HG02759 (cell line): ENCODE data around the gene CTSH.
A peak's percentile ranks its signal among the peaks of the same experiment; 100 is the strongest.
"Not testable (repeated sequence)": the region's sequence is repeated elsewhere in the genome, so short reads cannot be mapped to it uniquely, and the experiment has no call there.

ENCODE experiments used
- ATAC-seq: cut with Tn5 transposase; IDR thresholded peaks from one replicate; pipeline ENCODE4 v1.9.1; 2021; ENCODE audit warnings: mild to moderate bottlenecking, moderate library complexity; ENCODE audit not compliant: unreplicated experiment

Gene CTSH

GRCh38 chr15:78898540-78898939, 46.3 kb downstream of the CTSH start:
- ATAC-seq, result no peak

DNA sequence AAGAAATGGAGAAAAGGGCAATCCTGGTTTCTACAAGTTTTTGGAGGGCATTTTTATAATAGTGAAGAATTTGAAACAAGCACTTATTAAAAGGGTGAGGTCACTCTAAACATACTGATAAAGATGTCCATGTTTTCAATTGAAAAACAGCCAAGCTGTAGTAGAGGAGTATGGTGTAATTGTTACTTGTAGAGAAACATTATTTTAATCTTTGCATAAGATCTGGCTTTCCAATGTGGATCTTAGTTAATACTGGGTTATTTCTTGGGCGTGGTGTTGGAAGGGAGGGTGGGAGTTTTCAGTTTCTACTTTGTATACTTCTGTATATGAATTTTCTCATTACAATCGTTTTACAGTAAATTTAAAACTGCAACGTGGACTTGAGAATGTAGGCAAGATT, 49.4 kb downstream of the CTSH start:
- ATAC-seq, result no peak

DNA sequence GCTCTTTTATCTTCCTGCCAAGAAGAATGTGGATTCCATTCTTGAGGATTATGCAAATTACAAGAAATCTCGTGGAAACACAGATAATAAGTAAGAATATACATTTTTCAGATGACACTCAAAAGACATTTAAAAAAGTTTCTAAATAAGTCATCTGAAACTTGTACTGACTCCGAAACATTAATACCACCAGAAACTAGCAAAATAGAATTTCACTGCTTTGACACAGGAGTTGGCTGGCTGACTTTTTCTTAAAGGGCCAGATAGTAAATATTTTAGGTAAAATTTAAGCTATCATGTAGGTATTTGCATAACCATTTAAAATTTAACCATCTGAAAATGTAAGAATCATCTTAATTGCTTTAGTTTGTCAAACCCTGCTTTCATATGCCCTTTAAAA, 51.3 kb downstream of the CTSH start:
- no peak for ATAC-seq

GRCh38 chr15:78889000-78889399, 55.8 kb downstream of the CTSH start:
- ATAC-seq, result no peak

DNA sequence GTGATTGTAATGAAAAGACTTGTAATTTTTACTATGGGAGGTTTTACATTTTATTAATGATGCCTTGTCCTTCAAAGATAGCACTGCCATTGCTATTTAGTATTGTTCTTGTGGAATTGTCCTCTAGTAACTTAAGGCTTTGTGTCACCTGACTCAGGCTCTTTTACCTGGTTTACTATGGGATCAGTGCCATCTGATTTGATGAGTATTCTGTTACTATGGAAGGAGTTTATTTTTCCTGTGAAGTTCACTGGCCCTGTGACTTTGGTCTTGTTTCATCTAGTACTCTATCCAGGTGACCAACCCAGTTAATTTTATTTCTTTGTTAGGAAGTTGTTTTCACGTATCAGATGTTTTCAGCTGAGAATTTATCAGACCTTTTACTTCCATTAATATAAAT, 63.2 kb downstream of the CTSH start:
- no peak for ATAC-seq

- ATAC-seq, result no peak
These were observed 64.0 kb downstream of the CTSH start for GRCh38 chr15:78880813-78881212.

GRCh38 chr15:78880242-78880533, 64.7 kb downstream of the CTSH start:
- ATAC-seq, result no peak

- ATAC-seq, result no peak
These were observed 65.2 kb downstream of the CTSH start for GRCh38 chr15:78879517-78880241.

DNA sequence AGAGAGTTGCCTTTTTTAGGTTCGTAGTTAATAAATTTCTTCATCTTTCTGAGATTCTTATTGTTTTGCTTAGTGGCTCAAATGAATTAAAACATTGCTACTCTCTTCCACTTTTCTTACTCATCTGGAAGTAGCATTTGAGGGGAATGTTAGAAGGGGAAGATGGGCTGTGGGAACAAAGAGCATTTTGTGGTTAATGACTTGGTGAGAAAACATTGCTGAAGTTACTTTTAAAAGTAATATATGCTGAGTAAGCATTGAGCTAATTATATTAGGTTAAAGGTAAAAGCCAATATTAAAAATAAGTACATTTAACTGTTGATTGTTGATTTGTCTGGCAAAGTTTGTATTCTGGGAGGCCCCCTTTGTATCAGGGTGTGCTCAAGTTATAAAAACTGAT, 66.5 kb downstream of the CTSH start:
- no peak for ATAC-seq

- not testable (repeated sequence) for ATAC-seq
These were observed 67.9 kb downstream of the CTSH start for GRCh38 chr15:78876954-78877353.

- ATAC-seq, result no peak
These were observed 69.5 kb downstream of the CTSH start for GRCh38 chr15:78875107-78875914.

DNA sequence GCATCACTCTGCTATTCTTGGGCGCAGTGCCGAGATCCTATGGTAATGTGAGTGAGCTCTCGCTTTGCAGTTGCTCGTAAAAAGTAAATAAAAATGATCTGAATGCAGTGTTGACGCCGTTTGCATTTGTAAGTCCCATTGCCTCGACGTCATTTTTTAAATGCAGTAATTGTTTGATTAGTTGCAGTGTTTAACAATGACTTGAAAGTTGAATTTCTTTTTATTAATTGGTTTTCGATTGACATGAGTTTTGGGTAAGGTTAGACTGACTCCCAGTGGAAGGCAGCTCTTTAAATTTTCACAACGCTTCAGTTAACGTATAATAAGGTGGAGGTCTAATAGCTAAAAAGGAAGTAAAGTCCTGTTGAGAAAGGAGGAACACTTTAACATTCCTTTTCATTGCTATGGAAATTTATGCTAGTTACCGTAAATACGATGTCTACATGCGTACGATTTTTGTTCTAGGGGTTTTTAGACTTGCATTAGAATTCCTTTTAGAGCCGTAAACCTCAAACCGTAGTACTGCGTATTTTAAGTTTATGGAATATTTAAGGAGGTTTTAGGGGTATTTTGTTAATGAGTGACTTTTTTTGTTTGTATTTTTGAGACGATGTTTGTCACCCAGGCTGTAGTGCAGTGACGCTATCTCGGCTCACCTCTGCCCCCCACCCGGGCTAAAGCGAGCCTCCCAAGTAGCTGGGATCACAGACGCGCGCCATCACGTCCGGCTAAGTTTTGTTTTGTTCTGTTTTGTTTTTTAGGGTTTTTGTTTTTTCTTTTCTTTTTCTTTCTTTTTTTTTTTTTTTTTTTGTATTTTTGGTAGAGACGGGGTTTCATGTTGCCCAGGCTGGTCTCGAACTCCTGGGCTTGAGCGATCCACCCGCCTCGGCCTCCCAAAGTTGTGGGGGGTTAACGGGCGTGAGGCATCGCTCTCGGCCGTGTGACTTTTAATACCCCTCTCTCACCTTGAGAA, 70.8 kb downstream of the CTSH start:
- ATAC-seq, result no peak

DNA sequence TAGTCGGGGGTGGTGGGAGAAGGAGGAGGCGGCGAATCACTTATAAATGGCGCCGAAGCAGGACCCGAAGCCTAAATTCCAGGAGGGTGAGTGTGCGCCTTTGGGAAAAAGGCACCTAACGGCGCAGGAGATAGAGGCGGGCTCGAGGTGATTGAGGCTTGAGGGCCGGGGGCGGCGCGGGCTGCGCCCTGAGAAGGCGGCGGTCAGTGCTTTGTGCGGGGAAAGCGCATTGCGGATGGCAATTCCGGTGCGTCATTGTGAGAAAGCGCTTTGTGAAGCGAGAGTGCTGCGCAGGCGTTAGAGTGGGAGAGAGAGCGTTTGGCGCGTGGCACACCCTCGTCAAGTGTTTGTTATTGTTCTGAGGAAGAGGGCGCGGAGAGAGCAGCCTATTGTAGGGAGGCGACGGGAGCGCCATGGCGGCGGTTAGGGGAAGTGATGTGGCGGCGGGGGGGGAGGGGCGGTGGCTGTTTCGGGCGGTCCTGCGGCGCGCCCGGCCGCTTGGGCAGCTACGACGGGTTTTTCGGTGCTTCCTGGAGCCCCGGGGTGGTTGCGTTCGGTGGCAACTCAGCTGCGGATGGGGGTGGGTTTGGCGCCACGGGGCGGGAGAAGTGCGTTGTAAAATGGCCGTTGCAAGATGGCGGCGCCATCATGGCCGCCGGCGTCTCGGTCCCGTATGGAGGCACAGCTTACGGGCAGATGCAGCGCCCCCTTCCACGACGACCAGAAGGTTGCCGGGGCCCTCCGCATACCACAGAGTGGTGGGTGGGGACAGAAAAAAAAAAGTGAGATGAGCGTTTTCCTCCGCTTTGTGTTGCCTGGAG, 71.7 kb downstream of the CTSH start:
- ATAC-seq, result peak; percentile 80

DNA sequence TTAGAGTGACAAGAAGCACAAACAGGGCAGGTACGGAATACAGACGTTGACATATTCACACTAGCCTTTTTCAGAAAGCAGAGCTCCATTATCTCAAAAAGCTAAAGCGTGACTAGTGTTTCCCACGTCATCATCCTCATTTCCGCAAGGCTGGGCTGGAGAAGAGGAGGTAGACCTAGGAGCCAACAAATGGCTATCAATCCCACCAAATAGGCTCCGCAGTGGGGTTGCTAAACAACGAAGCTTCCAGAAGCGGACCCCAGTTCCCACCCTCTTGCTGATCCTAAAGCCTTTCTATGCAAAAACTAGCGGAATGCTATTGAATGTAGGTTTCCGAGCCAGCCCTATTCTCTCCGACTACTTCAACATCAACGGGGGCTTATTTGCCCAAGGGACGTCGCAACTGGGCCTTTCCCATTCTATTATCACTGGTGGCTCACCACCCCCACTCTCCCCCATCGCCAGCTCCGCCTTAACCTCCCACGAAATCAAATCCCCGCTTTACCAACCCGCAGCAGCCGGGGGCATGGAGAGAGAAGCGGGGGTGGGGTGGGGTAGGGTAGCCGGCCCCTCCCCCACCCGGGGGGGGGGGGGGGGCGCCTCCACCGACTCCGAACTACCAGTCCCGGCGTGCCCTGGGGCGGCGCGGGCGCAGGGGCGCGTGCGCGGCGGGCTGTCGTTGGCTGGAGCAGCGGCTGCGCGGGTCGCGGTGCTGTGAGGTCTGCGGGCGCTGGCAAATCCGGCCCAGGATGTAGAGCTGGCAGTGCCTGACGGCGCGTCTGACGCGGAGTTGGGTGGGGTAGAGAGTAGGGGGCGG, 72.5 kb downstream of the CTSH start, which contains the start of gene MORF4L1:
Gene MORF4L1 (plus strand): TSS at position 736 of the 817 bp plus-strand sequence. CDS start 128 bp downstream, outside the sequence.
- peak; percentile 89 for ATAC-seq

- ATAC-seq, result not testable (repeated sequence)
These were observed 73.2 kb downstream of the CTSH start for GRCh38 chr15:78871483-78872127.
